Ovary (tissue), 10 donors: Measurements from ENCODE around the gene CDK8. TPM values are rescaled to one million over a fixed set of nuclear protein-coding genes. Genes with fewer than 3 reads are reported as not detected.
A peak's percentile ranks its signal among the peaks of the same experiment; 100 is the strongest.

ENCODE experiments used
- DNase-seq, 5 donors: peaks; one replicate each; pipeline ENCODE4 v3.0.0-alpha.2; 2019 to 2020
- H3K27ac ChIP-seq, 2 donors: fragments of 200-600 bp; one replicate each; pipeline versions ENCODE4 v1.5.1 to v1.8.0; 2019 to 2022
- H3K27me3 ChIP-seq: fragments of 200-600 bp; one replicate; pipeline ENCODE4 v1.8.0; 2022
- H3K36me3 ChIP-seq: fragments of 200-600 bp; sonication (generic); one replicate; pipeline ENCODE4 v1.5.1; 2019
- H3K4me1 ChIP-seq: one replicate; pipeline ENCODE4 v1.8.1; 2013; ENCODE audit warnings: mild to moderate bottlenecking, moderate library complexity; ENCODE audit not compliant: insufficient read depth
- H3K4me3 ChIP-seq: fragments of 200-600 bp; sonication (generic); one replicate; pipeline ENCODE4 v1.5.1; 2017
- H3K9me3 ChIP-seq, 2 donors: fragments of 200-600 bp in 1 of 2; sonication (generic) in 1 of 2; one replicate each; pipeline versions ENCODE4 v1.5.1 to v1.8.1; 2013 to 2019; ENCODE audit warnings: mild to moderate bottlenecking in 1 of 2, moderate library complexity in 1 of 2
- CTCF ChIP-seq, 3 donors: fragments of 450-650 bp in 2 of 3; fragments of 200-600 bp in 1 of 3; IDR thresholded peaks; one replicate each; pipeline versions ENCODE4 v1.5.1 to v1.8.0; 2016 to 2022; ENCODE audit warnings: antibody characterized with exemption in 3 of 3, mild to moderate bottlenecking in 1 of 3
- EP300 ChIP-seq: sonication (generic); formaldehyde crosslinking; IDR thresholded peaks from one replicate; pipeline ENCODE4 v1.6.1; 2017; ENCODE audit warnings: antibody characterized with exemption
- POLR2A ChIP-seq: fragments of 450-650 bp; IDR thresholded peaks from one replicate; pipeline ENCODE4 v1.6.1; 2017; ENCODE audit warnings: antibody characterized with exemption, mild to moderate bottlenecking, moderate library complexity
- WGBS, 3 donors: extraction: QIAGEN DNeasy Blood & Tissue Kit in 1 of 3; methylation state at CpG; one replicate each; pipeline versions ENCODE4 v1.1.5 to v1.1.7; 2013 to 2017; 5-methylcytosine and 5-hydroxymethylcytosine counted together
- intact Hi-C, 4 donors: fragments of 100-400 bp; cut with DNase I; formaldehyde crosslinking; loops; one replicate each; pipeline versions ENCODE4 v1.11.0 to v1.15.1; 2022 to 2023
- long read RNA-seq, 3 donors: library from polyadenylated mRNA in 2 of 3; unstranded in 2 of 3; transcript quantifications; one replicate each; pipeline ENCODE4 v2.0.0 and lab custom pipeline, GENCODE V29; 2021 to 2026
- polyA plus RNA-seq, 2 donors: library from polyadenylated mRNA; stranded (reverse); fragments of 200-250 nt in 1 of 2; fragments of 350-450 nt in 1 of 2; fragmentation: Illumina TruSeq in 1 of 2; extraction: RNeasy Lipid Tissue Mini Kit (QIAGEN cat#74804) in 1 of 2; gene quantifications; one replicate each; pipeline ENCODE4 v1.2.3, GENCODE V29; 2013 to 2014
- total RNA-seq, 7 donors: library from RNA; depleted of rRNA in 2 of 7; stranded (reverse); fragments of >200 nt in 2 of 7; fragmentation: NEBNext Ultra II Directional in 3 of 7; extraction: Animal tissue kit (Norgen Biotek cat#: 25700) in 3 of 7; gene quantifications; one replicate each; pipeline versions ENCODE4 v1.1.0 to v1.2.4, GENCODE V29; 2016 to 2023
- donor health status: DM: no; HTN: no; CAD: no; lungs with moderate emphysema.
- donor health status: DM: no; HTN: no; CAD: no.
- donor health status: Bipolar disorder and iron deficiency.
- donor health status: DM: yes; HTN: yes; CAD: no.
- donor health status: DM: no; HTN: no; CAD: no.
- donor health status: DM: yes; HTN: yes; CAD: no.

Gene CDK8
- total RNA-seq (1 to 10 TPM; 6.7 to 9.2 (median 8.3) TPM), polyA plus RNA-seq (10 to 100 TPM in 1 of 2 donors, 1 to 10 TPM in 1; 5.2 to 11.6 TPM)
- long read RNA-seq, donor 1, partial matches to known transcripts: 2 of 7 reads
- long read RNA-seq, donor 1, other reads (novel, unspliced or antisense): 3 of 7 reads
- long read RNA-seq, donor 2, transcript CDK8-201 (13 exons, 3,055 nt): major isoform, 10 of 49 reads
- long read RNA-seq, donor 2, partial matches to known transcripts: 39 of 49 reads
- long read RNA-seq, donor 2, other reads (novel, unspliced or antisense): 0 of 49 reads
- long read RNA-seq, donor 3, transcript CDK8-201 (13 exons, 3,055 nt): major isoform, 15 of 20 reads
- long read RNA-seq, donor 3, partial matches to known transcripts: 1 of 20 reads
- long read RNA-seq, donor 3, other reads (novel, unspliced or antisense): 4 of 20 reads

GRCh38 chr13:26253787-26254582 is at the start of gene CDK8:
Gene CDK8 (plus strand): TSS chr13:26254129. CDS start chr13:26254642, 513 bp downstream.
- TF ChIP-seq CTCF (IDR thresholded peaks at IDR 0.05) (no peak), POLR2A (no peak), EP300 (no peak)
- WGBS, 3 donors: 0% methylated on average over 55 to 79 of the region's 79 CpGs
- H3K27me3 ChIP-seq: no peaks in the 10 kb centered on the region
- no peaks in the 10 kb centered on the region for H3K9me3 ChIP-seq
- DNase-seq: peak; percentile 87 to 93 (median 91)
- peak within 1 kb of the TSS; percentile 96 for H3K4me3 ChIP-seq
- no peaks in the 10 kb centered on the region for H3K4me1 ChIP-seq
- intact Hi-C loops: loop anchor here in 1 of 4 donors (5.0 kb wide), 1 partner anchor 52 kb away; no protein-coding TSS in a partner anchor
- H3K27ac ChIP-seq: peak within 1 kb of the TSS; percentile 63 to 92
- no peaks in the 10 kb centered on the region for H3K36me3 ChIP-seq

GRCh38 chr13:26208287-26208686 is 45.6 kb upstream of the CDK8 start:
- no peak for DNase-seq
- no peak overlapping the region for H3K4me3 ChIP-seq
- WGBS, 3 donors: 93 to 100% (median 100%) methylated on average over 1 of the region's 1 CpG
- no peaks in the 10 kb centered on the region for H3K4me1 ChIP-seq
- TF ChIP-seq POLR2A: no peak
- TF ChIP-seq EP300: no peak
- TF ChIP-seq CTCF (IDR thresholded peaks at IDR 0.05): no peak
- no peak overlapping the region for H3K27ac ChIP-seq
- no peaks in the 10 kb centered on the region for H3K36me3 ChIP-seq
- H3K27me3 ChIP-seq: no peaks in the 10 kb centered on the region
- intact Hi-C loops: no loop called here
- H3K9me3 ChIP-seq: no peaks in the 10 kb centered on the region

- H3K27me3 ChIP-seq: no peaks in the 10 kb centered on the region
- DNase-seq: no peak
- no peak overlapping the region for H3K27ac ChIP-seq
- 84 to 91% (median 88%) methylated on average over 1 of the region's 1 CpG for WGBS, 3 donors
- H3K9me3 ChIP-seq: no peaks in the 10 kb centered on the region
- intact Hi-C loops: no loop called here
- TF ChIP-seq EP300: no peak
- TF ChIP-seq POLR2A: no peak
- no peak for TF ChIP-seq CTCF (IDR thresholded peaks at IDR 0.05)
- no peaks in the 10 kb centered on the region for H3K36me3 ChIP-seq
- H3K4me3 ChIP-seq: no peak overlapping the region
- H3K4me1 ChIP-seq: no peaks in the 10 kb centered on the region
These were observed 40.6 kb upstream of the CDK8 start for GRCh38 chr13:26213345-26213744.

- Histone ChIP-seq H3K27ac (no peak overlapping the region), H3K36me3 (no peaks in the 10 kb centered on the region), H3K9me3 (no peaks in the 10 kb centered on the region), H3K4me3 (no peak overlapping the region), H3K27me3 (no peaks in the 10 kb centered on the region), H3K4me1 (no peaks in the 10 kb centered on the region)
- no peak for DNase-seq
- WGBS, 3 donors: 91 to 95% (median 93%) methylated on average over 6 of the region's 6 CpGs
- intact Hi-C loops: no loop called here
- no peak for TF ChIP-seq EP300
- TF ChIP-seq CTCF (IDR thresholded peaks at IDR 0.05): no peak
- TF ChIP-seq POLR2A: no peak
These were observed 39.9 kb upstream of the CDK8 start for GRCh38 chr13:26213982-26214381.
